A673 (cell line): ENCODE data around the gene CYLD. TPM values are rescaled to one million over a fixed set of nuclear protein-coding genes. Genes with fewer than 3 reads are reported as not detected.

Experiments used
- BruUV-seq: library from RNA; stranded (reverse); fragments of 400-500 nt; replicated peaks from 2 replicates; lab custom pipeline; 2021; lab: Mats Ljungman, UMichigan
- CTCF ChIA-PET: fragments of 300-600 bp; sonication (Branson Sonifier 250); formaldehyde crosslinking; loops from one replicate; lab custom pipeline; 2022; ENCODE audit warnings: antibody characterized with exemption; lab: Charles Lee
- POLR2A ChIA-PET: fragments of 300-600 bp; sonication (Branson Sonifier 250); formaldehyde crosslinking; loops from one replicate; lab custom pipeline; 2022; ENCODE audit warnings: antibody characterized with exemption; ENCODE audit not compliant: low non-redundant PET; lab: Charles Lee
- DNase-seq: peaks from one replicate; pipeline ENCODE4 v3.0.0-alpha.2; 2015; ENCODE audit warnings: low spot score
- H3K27ac ChIP-seq: fragments of 200-600 bp; sonication (generic); 2 replicates; pipeline ENCODE4 v1.5.1; 2016; ENCODE audit warnings: mixed run types, low read depth, mild to moderate bottlenecking, mixed read lengths, antibody characterized with exemption, low read length; ENCODE audit not compliant: poor library complexity, severe bottlenecking
- H3K27me3 ChIP-seq: fragments of 200-600 bp; sonication (generic); replicated peaks from 2 replicates; pipeline ENCODE4 v1.6.1; 2017; ENCODE audit warnings: mixed run types, low read depth, mild to moderate bottlenecking, mixed read lengths, antibody characterized with exemption, low read length; ENCODE audit not compliant: insufficient read depth, poor library complexity
- H3K36me3 ChIP-seq: fragments of 200-600 bp; sonication (generic); 2 replicates; pipeline ENCODE4 v1.6.1; 2016; ENCODE audit warnings: mixed run types, mild to moderate bottlenecking, mixed read lengths, antibody characterized with exemption, low read length; ENCODE audit not compliant: insufficient read depth, poor library complexity, severe bottlenecking
- H3K4me1 ChIP-seq: fragments of 200-600 bp; sonication (generic); 2 replicates; pipeline ENCODE4 v1.6.1; 2017; ENCODE audit warnings: mixed run types, mild to moderate bottlenecking, mixed read lengths, antibody characterized with exemption, low read length; ENCODE audit not compliant: insufficient read depth, poor library complexity, severe bottlenecking
- H3K4me3 ChIP-seq: fragments of 200-600 bp; sonication (generic); 2 replicates; pipeline ENCODE4 v1.5.1; 2016; ENCODE audit warnings: low read depth, mixed run types, mild to moderate bottlenecking, mixed read lengths, low read length; ENCODE audit not compliant: poor library complexity, severe bottlenecking
- H3K9me3 ChIP-seq: fragments of 200-600 bp; sonication (generic); 2 replicates; pipeline ENCODE4 v1.6.1; 2016; ENCODE audit warnings: mixed run types, low read depth, mild to moderate bottlenecking, mixed read lengths, antibody characterized with exemption, low read length; ENCODE audit not compliant: poor library complexity, severe bottlenecking
- EZH2 ChIP-seq: fragments of 200-600 bp; sonication (generic); IDR thresholded peaks from 2 replicates; pipeline ENCODE4 v1.6.1; 2017; ENCODE audit warnings: borderline replicate concordance, low read depth, mild to moderate bottlenecking, mixed read lengths, antibody characterized with exemption, low read length; ENCODE audit not compliant: poor library complexity, severe bottlenecking
- intact Hi-C: fragments of 100-400 bp; cut with micrococcal nuclease; formaldehyde crosslinking; loops from one replicate; pipeline ENCODE4 v1.10.0; 2022; ENCODE audit not compliant: unreplicated experiment
- total RNA-seq: library from RNA; stranded (reverse); gene quantifications from 2 replicates; pipeline ENCODE4 v1.2.3, GENCODE V29; 2021
- TF ChIP-seq, protein P1 (sequence below): fragments of 300-800, 200-600 bp; sonication (generic); conservative IDR thresholded peaks from 2 replicates; pipeline ENCODE4 v1.5.1; 2017; ENCODE audit warnings: low read depth, mild to moderate bottlenecking, antibody characterized with exemption, low read length, moderate library complexity, mixed read lengths

The CYLD gene
- total RNA-seq, 1 experiment from 2014 or later: 6.3 TPM

DNA sequence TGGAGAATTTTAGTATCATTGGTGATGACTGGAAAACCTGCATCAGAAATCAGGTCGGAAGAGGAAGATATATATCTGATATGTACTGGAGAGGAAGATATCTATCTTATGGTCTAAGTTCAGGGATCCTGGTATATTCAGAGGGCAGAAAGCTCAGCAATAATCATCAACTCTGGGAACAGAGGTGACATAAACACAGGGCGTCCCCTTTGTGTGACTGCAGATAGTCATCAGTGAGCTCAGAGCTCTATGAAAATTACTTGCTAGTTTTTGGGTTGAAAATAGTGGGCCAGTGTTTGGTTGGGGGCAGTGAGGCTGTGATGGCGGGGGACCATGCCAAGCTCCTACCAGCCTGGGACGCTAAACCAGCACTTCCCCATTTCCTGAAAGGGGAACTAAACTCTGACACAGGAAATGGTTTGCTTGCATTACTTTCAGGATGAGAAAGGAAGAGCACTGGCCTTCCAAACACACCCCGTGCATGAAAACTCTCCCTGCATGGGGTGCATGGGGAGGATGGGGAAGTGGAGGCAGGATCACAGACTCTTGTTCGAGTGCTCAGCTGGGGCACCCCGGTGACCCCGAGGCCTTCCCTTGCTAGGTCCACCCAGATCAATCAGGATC lies 32.7 kb upstream of the CYLD start:
- CTCF ChIA-PET: no interaction called here

DNA sequence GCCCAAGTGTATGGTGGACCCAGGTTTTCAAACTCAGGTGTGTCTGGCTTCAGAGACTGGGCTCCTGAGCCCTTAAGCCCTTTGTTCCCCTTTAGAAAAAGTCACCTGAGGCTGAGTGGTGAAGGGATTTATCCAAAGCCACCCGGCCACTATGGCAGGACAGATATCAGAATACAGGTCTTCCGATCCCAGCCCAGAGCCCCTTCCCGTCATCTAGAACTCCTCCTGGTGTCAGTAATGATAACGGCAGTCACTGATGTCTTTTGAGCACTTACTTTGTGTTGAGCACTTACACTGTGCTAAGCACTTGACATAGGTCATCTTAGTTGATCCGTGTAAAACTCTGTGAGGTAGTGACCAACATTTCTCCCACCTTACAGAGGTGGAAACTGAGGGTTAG lies 31.9 kb upstream of the CYLD start:
- ChIA-PET POLR2A (no interaction called here), CTCF (no interaction called here)
- Histone ChIP-seq H3K4me3 (no peak overlapping the region), H3K9me3 (no peaks in the 10 kb centered on the region), H3K36me3 (no peaks in the 10 kb centered on the region), H3K27ac (no peak overlapping the region), H3K27me3 (no peaks in the 10 kb centered on the region), H3K4me1 (no peaks in the 10 kb centered on the region)
- no TSS peak for BruUV-seq
- no peak for DNase-seq
- TF ChIP-seq, protein P1, sequence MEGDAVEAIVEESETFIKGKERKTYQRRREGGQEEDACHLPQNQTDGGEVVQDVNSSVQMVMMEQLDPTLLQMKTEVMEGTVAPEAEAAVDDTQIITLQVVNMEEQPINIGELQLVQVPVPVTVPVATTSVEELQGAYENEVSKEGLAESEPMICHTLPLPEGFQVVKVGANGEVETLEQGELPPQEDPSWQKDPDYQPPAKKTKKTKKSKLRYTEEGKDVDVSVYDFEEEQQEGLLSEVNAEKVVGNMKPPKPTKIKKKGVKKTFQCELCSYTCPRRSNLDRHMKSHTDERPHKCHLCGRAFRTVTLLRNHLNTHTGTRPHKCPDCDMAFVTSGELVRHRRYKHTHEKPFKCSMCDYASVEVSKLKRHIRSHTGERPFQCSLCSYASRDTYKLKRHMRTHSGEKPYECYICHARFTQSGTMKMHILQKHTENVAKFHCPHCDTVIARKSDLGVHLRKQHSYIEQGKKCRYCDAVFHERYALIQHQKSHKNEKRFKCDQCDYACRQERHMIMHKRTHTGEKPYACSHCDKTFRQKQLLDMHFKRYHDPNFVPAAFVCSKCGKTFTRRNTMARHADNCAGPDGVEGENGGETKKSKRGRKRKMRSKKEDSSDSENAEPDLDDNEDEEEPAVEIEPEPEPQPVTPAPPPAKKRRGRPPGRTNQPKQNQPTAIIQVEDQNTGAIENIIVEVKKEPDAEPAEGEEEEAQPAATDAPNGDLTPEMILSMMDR: no peak
- no peak for TF ChIP-seq EZH2
- intact Hi-C loops: no loop called here

More for the DNA sequence above, 32.7 kb upstream of the CYLD start:
- TF ChIP-seq, protein P1: no peak
- TF ChIP-seq EZH2: no peak
- BruUV-seq: no TSS peak
- Histone ChIP-seq H3K27me3 (no peaks in the 10 kb centered on the region), H3K4me1 (no peaks in the 10 kb centered on the region), H3K4me3 (no peak overlapping the region), H3K27ac (no peak overlapping the region), H3K36me3 (no peaks in the 10 kb centered on the region), H3K9me3 (no peaks in the 10 kb centered on the region)
- intact Hi-C loops: no loop called here
- DNase-seq: no peak
- POLR2A ChIA-PET: interaction anchor here (0.6 kb wide), 1 partner anchor 9 kb away, joined by 3 read pairs; no protein-coding TSS in a partner anchor

DNA sequence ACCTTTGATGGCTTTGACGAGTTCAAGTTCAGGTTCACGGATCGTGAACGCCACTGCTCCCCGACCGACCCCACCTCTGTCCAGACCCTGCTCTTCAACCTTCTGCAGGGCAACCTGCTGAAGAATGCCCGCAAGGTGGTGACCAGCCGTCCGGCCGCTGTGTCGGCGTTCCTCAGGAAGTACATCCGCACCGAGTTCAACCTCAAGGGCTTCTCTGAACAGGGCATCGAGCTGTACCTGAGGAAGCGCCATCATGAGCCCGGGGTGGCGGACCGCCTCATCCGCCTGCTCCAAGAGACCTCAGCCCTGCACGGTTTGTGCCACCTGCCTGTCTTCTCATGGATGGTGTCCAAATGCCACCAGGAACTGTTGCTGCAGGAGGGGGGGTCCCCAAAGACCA lies 30.8 kb upstream of the CYLD start:
- DNase-seq: no peak
- BruUV-seq: no TSS peak

More for the DNA sequence above, 30.8 kb upstream of the CYLD start:
- POLR2A ChIA-PET: no interaction called here
- H3K27me3 ChIP-seq: no peaks in the 10 kb centered on the region
- H3K27ac ChIP-seq: no peak overlapping the region
- no peaks in the 10 kb centered on the region for H3K4me1 ChIP-seq
- intact Hi-C loops: no loop called here
- H3K4me3 ChIP-seq: no peak overlapping the region
- no peaks in the 10 kb centered on the region for H3K36me3 ChIP-seq
- CTCF ChIA-PET: no interaction called here
- TF ChIP-seq, protein P1: no peak
- no peak for TF ChIP-seq EZH2
- H3K9me3 ChIP-seq: no peaks in the 10 kb centered on the region
